ENCODE data around the gene HORMAD2. TPM values are rescaled to one million over a fixed set of nuclear protein-coding genes. Genes with fewer than 3 reads are reported as not detected.

Gene HORMAD2
- polyA plus RNA-seq, 1 of the 3 experiments (the other 2 are of a cell fraction) = not detected

GRCh38 chr22:30062259-30062658 lies 18.0 kb upstream of the HORMAD2 start:
- Histone ChIP-seq H3K4me3 (ENCODE audit: low read depth in 2 of 2, low read length in 1 of 2) (no peak overlapping the region), H3K9ac (no peak overlapping the region), H3K36me3 (replicated peaks in 1 of 2; ENCODE audit: control insufficient read depth in 1 of 2, insufficient read depth in 2 of 2, low read length in 1 of 2) (no peaks in the 10 kb centered on the region), H3K27me3 (ENCODE audit: insufficient read depth) (no peaks in the 10 kb centered on the region), H3F3A (replicated peaks; ENCODE audit: insufficient read depth) (no peaks in the 10 kb centered on the region), H3K9me3 (0 out of 2 replicates have a peak, but pooled peaks cover 13% of the 10 kb centered on the region), H3K9me2 (no peaks in the 10 kb centered on the region), H3K79me2 (ENCODE audit: insufficient read depth) (no peaks in the 10 kb centered on the region), H3K4me1 (ENCODE audit: control insufficient read depth in 1 of 2, insufficient read depth in 2 of 2, low read depth in 1 of 2, low read length in 1 of 2) (no peaks in the 10 kb centered on the region), H4K20me1 (ENCODE audit: insufficient read depth) (no peaks in the 10 kb centered on the region), H3K4me2 (no peak overlapping the region), H3K27ac (ENCODE audit: low read depth in 2 of 2, low read length in 1 of 2) (no peak overlapping the region), H2AFZ (ENCODE audit: low read depth) (no peak overlapping the region)
- CTCF ChIA-PET = interaction anchor here (1.2 kb wide), 1 partner anchor 10 kb away, joined by 5 read pairs; no protein-coding TSS in a partner anchor
- POLR2A ChIA-PET = no interaction called here
- WGBS (ENCODE audit: low lambda C conversion rate) = 95% methylated on average over 3 of the region's 3 CpGs
- no peak for DNase-seq
- TF ChIP-seq RFX5 (IDR thresholded peaks at IDR 0.05; ENCODE audit: low read length) (no peak), TEAD4 (IDR thresholded peaks at IDR 0.05; ENCODE audit: borderline replicate concordance, insufficient read depth) (no peak), ZBTB33 (IDR thresholded peaks at IDR 0.05; ENCODE audit: borderline replicate concordance, low read depth) (no peak), POLR2AphosphoS5 (IDR thresholded peaks at IDR 0.05; ENCODE audit: low read depth, low read length) (no peak), RAD21 (IDR thresholded peaks at IDR 0.05; ENCODE audit: low read length) (no peak), USF1 (IDR thresholded peaks at IDR 0.05; ENCODE audit: borderline replicate concordance, low read depth) (no peak), SMC3 (IDR thresholded peaks at IDR 0.05; ENCODE audit: low read depth, low read length) (no peak), IRF3 (IDR thresholded peaks at IDR 0.05; ENCODE audit: low read depth, low read length) (no peak), GABPA (IDR thresholded peaks at IDR 0.05; ENCODE audit: low read depth) (no peak), ELF1 (IDR thresholded peaks at IDR 0.05) (no peak), FOXM1 (IDR thresholded peaks at IDR 0.05; ENCODE audit: low read depth) (no peak), PBX3 (IDR thresholded peaks at IDR 0.05) (no peak), RXRA (IDR thresholded peaks at IDR 0.05; ENCODE audit: borderline replicate concordance, low read depth) (no peak), FOSL2 (IDR thresholded peaks at IDR 0.05; ENCODE audit: borderline replicate concordance, low read depth) (no peak), RCOR1 (IDR thresholded peaks at IDR 0.05; ENCODE audit: low read length) (no peak), MAX (IDR thresholded peaks at IDR 0.05; ENCODE audit: low read depth) (no peak)
